Rectal smooth muscle tissue (tissue), 1 donor: ENCODE results near the gene ZMYND10.
A peak's percentile ranks its signal among the peaks of the same experiment; 100 is the strongest.

Experiments
- H3K27ac ChIP-seq: one replicate; pipeline ENCODE4 v1.7.0; 2013; ENCODE audit warnings: low read depth, low read length, inconsistent platforms
- H3K27me3 ChIP-seq: one replicate; pipeline ENCODE4 v1.7.0; 2013; ENCODE audit warnings: low read length; ENCODE audit not compliant: control insufficient read depth, insufficient read depth
- H3K36me3 ChIP-seq: one replicate; pipeline ENCODE4 v1.7.0; 2013; ENCODE audit warnings: low read length; ENCODE audit not compliant: control insufficient read depth, insufficient read depth
- H3K4me1 ChIP-seq: one replicate; pipeline ENCODE4 v1.7.0; 2013; ENCODE audit warnings: low read length; ENCODE audit not compliant: control insufficient read depth, insufficient read depth
- H3K4me3 ChIP-seq: one replicate; pipeline ENCODE4 v1.7.0; 2013; ENCODE audit warnings: low read length
- H3K9ac ChIP-seq: one replicate; pipeline ENCODE4 v1.7.0; 2013; ENCODE audit warnings: low read length

The ZMYND10 gene

DNA sequence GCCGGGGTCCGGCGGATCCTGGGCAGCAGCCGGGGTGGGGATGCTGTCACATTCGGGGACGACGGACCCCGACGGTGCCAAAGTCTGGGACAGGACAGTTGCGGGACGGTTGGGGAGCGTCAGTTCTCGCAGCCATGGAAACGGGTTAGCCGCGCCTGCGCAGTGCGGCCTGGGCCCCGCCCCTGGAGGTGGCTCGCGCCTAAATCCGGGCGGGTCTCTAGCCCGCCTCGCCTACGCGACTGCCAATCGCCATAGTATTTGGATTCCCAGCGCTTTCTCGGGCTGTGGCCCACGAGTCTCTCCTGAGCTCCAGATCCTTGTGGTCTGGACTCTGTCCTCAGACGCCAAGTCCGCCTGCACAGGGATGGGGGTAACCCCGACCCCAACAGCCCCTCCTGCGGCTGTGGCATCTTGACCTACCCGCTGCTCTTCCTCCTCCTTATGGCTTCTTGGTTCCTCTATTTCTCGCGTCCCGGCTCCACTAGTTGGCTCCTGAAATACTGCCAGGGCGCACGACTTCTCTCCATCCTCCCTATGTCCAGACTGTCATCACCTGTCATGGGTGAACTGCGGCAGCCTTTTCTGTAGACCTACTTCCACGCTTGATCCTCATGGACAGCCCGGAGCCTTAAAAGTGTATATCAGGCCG lies at the start of gene ZMYND10:
ZMYND10 (minus strand) TSS at position 147 of the 649 bp plus-strand sequence. CDS start 153 bp downstream, outside the sequence.
- H3K9ac ChIP-seq: no peak within 1 kb of the TSS
- no peaks in the 10 kb centered on the region for H3K27me3 ChIP-seq
- H3K4me3 ChIP-seq: peak within 1 kb of the TSS; percentile 62
- peaks cover 8% of the 10 kb centered on the region for H3K4me1 ChIP-seq
- peaks cover 11% of the 10 kb centered on the region for H3K36me3 ChIP-seq
- no peak within 1 kb of the TSS for H3K27ac ChIP-seq

- H3K4me1 ChIP-seq: no peaks in the 10 kb centered on the region
- H3K27me3 ChIP-seq: no peaks in the 10 kb centered on the region
- no peak overlapping the region for H3K27ac ChIP-seq
- H3K4me3 ChIP-seq: no peak overlapping the region
- H3K9ac ChIP-seq: no peak overlapping the region
- no peaks in the 10 kb centered on the region for H3K36me3 ChIP-seq
Measured at GRCh38 chr3:50393061-50393460, 47.5 kb upstream of the ZMYND10 start.

DNA sequence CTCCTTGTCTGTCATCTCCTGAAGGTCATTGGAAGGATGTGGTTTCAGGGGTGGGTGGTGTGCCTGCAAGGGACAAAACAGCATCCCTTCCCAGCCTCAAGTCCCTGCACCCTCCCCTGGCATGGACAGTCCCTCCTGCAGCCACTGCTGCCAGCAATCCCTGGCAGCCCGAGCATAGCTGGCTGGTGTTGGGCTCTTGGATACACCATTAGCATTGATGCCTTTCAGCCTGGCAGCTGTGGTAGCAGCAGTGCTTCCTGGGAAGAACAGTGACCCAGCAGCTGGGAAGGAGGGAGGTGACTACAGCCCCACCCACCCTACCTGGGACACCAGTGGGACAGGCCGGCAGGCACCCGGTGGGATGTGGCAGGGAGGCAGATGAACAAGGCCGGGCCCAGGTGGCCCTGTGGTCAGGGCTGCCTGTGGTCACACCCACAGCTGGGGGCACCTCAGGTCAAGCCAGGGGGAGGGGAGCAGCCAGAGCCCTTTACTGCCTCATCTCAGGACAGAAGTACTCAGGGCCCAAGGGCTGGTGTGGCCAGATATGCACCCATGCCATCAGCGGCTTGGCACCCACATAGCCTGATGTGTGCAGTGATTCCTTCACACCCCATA lies 46.7 kb upstream of the ZMYND10 start:
- Histone ChIP-seq H3K36me3 (no peaks in the 10 kb centered on the region), H3K27ac (no peak overlapping the region), H3K9ac (no peak overlapping the region), H3K4me1 (no peaks in the 10 kb centered on the region), H3K4me3 (no peak overlapping the region), H3K27me3 (no peaks in the 10 kb centered on the region)

DNA sequence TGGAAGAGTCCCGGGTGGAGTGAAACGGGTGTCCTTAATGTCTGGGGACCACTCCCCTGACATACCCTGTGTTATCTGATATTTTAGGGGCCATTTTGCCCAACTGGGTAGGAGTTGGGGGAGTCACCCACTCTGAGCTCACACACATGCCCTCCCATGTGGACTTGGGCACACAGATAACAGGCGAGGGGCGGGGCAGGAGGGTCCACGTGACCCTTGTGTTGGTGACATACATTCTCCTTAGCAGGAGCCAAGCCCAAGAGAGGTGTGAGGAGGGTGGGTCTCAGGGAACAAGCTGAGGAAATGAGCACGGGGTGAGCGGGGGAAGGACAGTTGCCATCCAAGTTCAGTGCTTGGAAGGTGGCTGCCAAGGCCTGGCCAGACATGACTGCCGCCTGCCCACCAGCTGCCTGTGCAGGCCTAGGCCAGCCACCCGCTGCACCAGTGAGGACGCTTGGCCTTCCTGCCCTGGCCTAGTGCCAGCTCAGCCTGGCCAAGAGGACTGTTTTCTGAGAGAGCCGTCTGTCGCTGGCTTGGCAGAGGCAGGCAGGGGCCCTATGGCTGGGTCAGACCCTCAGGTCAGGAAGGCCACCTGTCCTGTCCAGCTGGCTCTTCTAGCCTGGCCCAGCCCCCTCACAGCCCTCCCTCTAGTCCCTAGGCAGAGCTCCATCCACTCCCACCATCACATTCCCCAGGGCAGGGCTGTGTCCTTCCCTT lies 45.1 kb upstream of the ZMYND10 start:
- Histone ChIP-seq H3K4me3 (no peak overlapping the region), H3K9ac (no peak overlapping the region), H3K27ac (no peak overlapping the region), H3K36me3 (no peaks in the 10 kb centered on the region), H3K27me3 (no peaks in the 10 kb centered on the region), H3K4me1 (no peaks in the 10 kb centered on the region)

DNA sequence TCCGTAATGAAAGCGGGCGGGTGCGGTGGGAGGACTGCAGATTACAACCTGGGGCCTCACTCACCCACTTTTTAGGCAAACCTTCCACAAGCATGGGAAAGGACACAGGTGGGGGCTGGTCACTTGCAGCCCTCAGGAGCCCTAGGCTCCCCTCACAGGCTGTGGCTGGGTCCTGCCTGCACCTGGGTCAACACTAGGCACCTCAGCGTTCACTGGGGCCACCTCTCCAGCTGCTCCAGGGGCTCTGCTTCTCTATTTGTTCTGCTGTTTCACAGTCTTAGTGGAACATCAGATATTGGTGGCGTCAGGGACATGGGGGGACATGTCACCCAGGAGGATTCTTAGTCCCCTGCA lies 43.9 kb upstream of the ZMYND10 start:
- no peak overlapping the region for H3K9ac ChIP-seq
- no peaks in the 10 kb centered on the region for H3K36me3 ChIP-seq
- H3K4me1 ChIP-seq: no peaks in the 10 kb centered on the region
- H3K4me3 ChIP-seq: no peak overlapping the region
- H3K27me3 ChIP-seq: no peaks in the 10 kb centered on the region
- no peak overlapping the region for H3K27ac ChIP-seq

DNA sequence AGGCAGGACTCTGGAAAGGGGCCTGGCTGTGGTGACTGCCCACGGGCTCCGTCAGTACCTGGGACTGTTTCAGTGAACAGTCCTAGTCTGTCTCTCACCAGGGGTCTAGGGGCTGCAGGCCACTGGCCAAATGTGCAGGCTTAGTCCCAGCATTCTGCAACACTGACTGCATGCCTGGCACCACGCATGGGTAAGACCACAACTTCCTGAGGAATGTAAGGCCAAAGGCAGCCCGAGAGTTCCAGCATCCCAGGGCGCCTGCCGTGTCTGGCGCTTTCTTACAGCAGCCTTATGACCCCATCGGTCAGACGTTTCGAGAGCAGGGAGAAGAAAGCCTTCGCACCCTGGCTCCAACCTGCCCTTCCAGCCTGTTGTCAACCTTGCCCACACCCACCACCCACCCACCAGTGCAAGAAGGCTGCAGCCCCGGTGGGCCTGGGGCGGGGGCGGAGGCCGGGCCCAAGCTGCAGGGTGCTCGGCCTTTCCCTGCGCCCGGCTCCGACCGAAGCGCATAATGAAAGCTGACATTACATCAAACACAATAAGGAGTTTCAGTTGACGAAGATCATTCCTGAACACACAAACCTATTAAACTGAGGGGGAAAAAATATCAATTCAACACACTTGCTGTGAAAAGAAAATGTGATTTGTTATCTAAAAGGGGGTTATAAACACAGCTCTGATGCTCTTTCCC lies 43.3 kb upstream of the ZMYND10 start:
- Histone ChIP-seq H3K36me3 (no peaks in the 10 kb centered on the region), H3K4me1 (no peaks in the 10 kb centered on the region), H3K27ac (no peak overlapping the region), H3K4me3 (no peak overlapping the region), H3K27me3 (no peaks in the 10 kb centered on the region), H3K9ac (no peak overlapping the region)

GRCh38 chr3:50388016-50388719 lies 42.6 kb upstream of the ZMYND10 start:
- no peak overlapping the region for H3K9ac ChIP-seq
- H3K27ac ChIP-seq: no peak overlapping the region
- no peak overlapping the region for H3K4me3 ChIP-seq
- H3K4me1 ChIP-seq: no peaks in the 10 kb centered on the region
- no peaks in the 10 kb centered on the region for H3K36me3 ChIP-seq
- H3K27me3 ChIP-seq: no peaks in the 10 kb centered on the region

GRCh38 chr3:50385754-50386153 lies 40.2 kb upstream of the ZMYND10 start:
- no peak overlapping the region for H3K27ac ChIP-seq
- H3K27me3 ChIP-seq: no peaks in the 10 kb centered on the region
- no peak overlapping the region for H3K4me3 ChIP-seq
- no peaks in the 10 kb centered on the region for H3K4me1 ChIP-seq
- H3K9ac ChIP-seq: no peak overlapping the region
- no peaks in the 10 kb centered on the region for H3K36me3 ChIP-seq

- no peaks in the 10 kb centered on the region for H3K4me1 ChIP-seq
- H3K9ac ChIP-seq: no peak overlapping the region
- no peak overlapping the region for H3K27ac ChIP-seq
- H3K27me3 ChIP-seq: no peaks in the 10 kb centered on the region
- no peak overlapping the region for H3K4me3 ChIP-seq
- H3K36me3 ChIP-seq: no peaks in the 10 kb centered on the region
Measured at GRCh38 chr3:50383750-50384149, 38.2 kb upstream of the ZMYND10 start.

DNA sequence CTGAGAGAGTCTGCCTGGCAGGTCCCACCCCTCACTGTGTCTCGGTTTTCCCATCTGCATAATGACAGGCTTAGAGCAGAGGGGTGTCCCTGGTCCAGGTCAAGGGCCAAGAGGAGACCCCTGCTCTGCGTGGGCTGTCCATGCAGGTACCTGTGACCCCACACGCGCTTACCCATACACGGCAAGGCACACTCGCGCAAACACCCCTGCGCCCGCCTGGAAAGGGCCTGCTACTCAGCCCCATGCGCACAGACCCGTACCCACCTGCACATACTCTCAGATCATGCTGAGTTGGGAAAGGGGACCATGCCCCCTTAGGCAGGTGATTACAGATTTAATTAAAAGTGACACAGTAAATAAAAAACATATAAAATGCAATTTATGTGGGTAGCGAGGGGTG lies 37.2 kb upstream of the ZMYND10 start:
- no peak overlapping the region for H3K27ac ChIP-seq
- no peak overlapping the region for H3K4me3 ChIP-seq
- no peak overlapping the region for H3K9ac ChIP-seq
- no peaks in the 10 kb centered on the region for H3K36me3 ChIP-seq
- no peaks in the 10 kb centered on the region for H3K4me1 ChIP-seq
- H3K27me3 ChIP-seq: no peaks in the 10 kb centered on the region

DNA sequence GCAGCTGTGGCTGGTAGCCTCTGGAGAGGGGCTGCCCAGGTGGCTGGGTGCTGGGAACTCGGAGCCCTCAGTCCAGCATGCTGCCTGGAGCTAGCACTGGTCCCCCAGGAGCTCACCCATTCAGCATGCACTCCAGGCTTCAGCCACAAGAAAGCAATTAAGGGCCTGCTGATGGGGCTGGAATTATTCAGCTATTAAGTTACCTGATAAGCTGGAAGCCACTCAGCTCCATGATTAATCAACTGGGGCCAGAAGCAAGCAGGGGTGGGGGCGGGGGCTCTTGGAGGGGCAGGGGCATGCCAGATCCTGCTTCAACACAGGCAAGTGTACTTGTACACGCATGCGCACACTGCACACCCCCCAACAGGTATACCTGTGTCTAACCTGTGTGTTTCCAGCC lies 35.9 kb upstream of the ZMYND10 start:
- H3K4me1 ChIP-seq: no peaks in the 10 kb centered on the region
- H3K27ac ChIP-seq: no peak overlapping the region

More for the DNA sequence above, 35.9 kb upstream of the ZMYND10 start:
- H3K4me3 ChIP-seq: no peak overlapping the region
- no peak overlapping the region for H3K9ac ChIP-seq
- H3K27me3 ChIP-seq: no peaks in the 10 kb centered on the region
- no peaks in the 10 kb centered on the region for H3K36me3 ChIP-seq
